CD14-positive monocyte (primary cell): ENCODE results near the gene PTPN7. TPM values are rescaled to one million over a fixed set of nuclear protein-coding genes. Genes with fewer than 3 reads are reported as not detected.

Source experiments
- DNase-seq, 3 donors: peaks; one replicate each; pipeline ENCODE4 v3.0.0-alpha.2; 2011 to 2022
- H2AFZ ChIP-seq: 2 replicates; pipeline ENCODE4 v1.6.0; 2012; ENCODE audit warnings: mild to moderate bottlenecking, low read depth, low read length, inconsistent platforms; ENCODE audit not compliant: insufficient read depth, poor library complexity, severe bottlenecking
- H3K27ac ChIP-seq, 2 donors: 1 replicate in 1 of 2; 2 replicates in 1 of 2; pipeline ENCODE4 v1.5.1; 2012 to 2013; ENCODE audit warnings: low read length in 2 of 2, control low read depth in 1 of 2, inconsistent platforms in 1 of 2, low read depth in 1 of 2, mild to moderate bottlenecking in 1 of 2
- H3K27me3 ChIP-seq, 2 donors: one replicate each; pipeline versions ENCODE4 v1.6.0 to v1.6.1; 2011 to 2013; ENCODE audit warnings: low read length in 2 of 2; ENCODE audit not compliant: control insufficient read depth in 2 of 2, insufficient read depth in 2 of 2
- H3K36me3 ChIP-seq, 2 donors: replicated peaks in 1 of 2; 1 replicate in 1 of 2; 2 replicates in 1 of 2; pipeline versions ENCODE4 v1.5.1 to v1.6.1; 2012 to 2013; ENCODE audit warnings: low read length in 2 of 2, control low read depth in 1 of 2, inconsistent platforms in 1 of 2, mild to moderate bottlenecking in 1 of 2; ENCODE audit not compliant: insufficient read depth in 2 of 2, control insufficient read depth in 1 of 2
- H3K4me1 ChIP-seq, 2 donors: 1 replicate in 1 of 2; 2 replicates in 1 of 2; pipeline versions ENCODE4 v1.5.1 to v1.6.1; 2012 to 2013; ENCODE audit warnings: low read length in 2 of 2, control low read depth in 1 of 2, inconsistent platforms in 1 of 2, mild to moderate bottlenecking in 1 of 2, moderate library complexity in 1 of 2; ENCODE audit not compliant: insufficient read depth in 2 of 2, control insufficient read depth in 1 of 2
- H3K4me2 ChIP-seq: replicated peaks from 2 replicates; pipeline ENCODE3; 2012; ENCODE audit warnings: low read length, moderate library complexity, mild to moderate bottlenecking; ENCODE audit not compliant: poor library complexity, severe bottlenecking; ENCODE audit errors: extremely low read depth
- H3K4me3 ChIP-seq, 3 experiments: fragments of 200-600 bp in 1 of 3; sonication (generic) in 1 of 3; replicated peaks in 1 of 3; 1 replicate in 2 of 3; 2 replicates in 1 of 3; pipeline ENCODE4 v1.5.1; 2011 to 2013; ENCODE audit warnings: low read length in 3 of 3, mild to moderate bottlenecking in 3 of 3, control low read depth in 2 of 3, low read depth in 2 of 3, inconsistent platforms in 1 of 3, moderate library complexity in 1 of 3
- H3K79me2 ChIP-seq: 2 replicates; pipeline ENCODE4 v1.6.0; 2012; ENCODE audit warnings: mild to moderate bottlenecking, control low read depth, inconsistent platforms, low read length, moderate library complexity; ENCODE audit not compliant: insufficient read depth
- H3K9ac ChIP-seq: 2 replicates; pipeline ENCODE4 v1.6.0; 2017; ENCODE audit warnings: low read length, mild to moderate bottlenecking; ENCODE audit not compliant: insufficient read depth, poor library complexity, severe bottlenecking
- H3K9me3 ChIP-seq, 2 donors: replicated peaks in 1 of 2; 1 replicate in 1 of 2; 2 replicates in 1 of 2; pipeline versions ENCODE4 v1.5.1 to v1.6.1; 2012 to 2013; ENCODE audit warnings: low read length in 2 of 2, control low read depth in 1 of 2; ENCODE audit not compliant: control insufficient read depth in 1 of 2, insufficient read depth in 1 of 2
- H4K20me1 ChIP-seq: 2 replicates; pipeline ENCODE4 v1.6.0; 2012; ENCODE audit warnings: mild to moderate bottlenecking, low read length, control low read depth, moderate library complexity; ENCODE audit not compliant: insufficient read depth
- H3K27ac Mint-ChIP-seq, 7 donors: one replicate each; pipeline ENCODE4 v1.8.0; 2020; ENCODE audit warnings: mild to moderate bottlenecking in 7 of 7, mixed read lengths in 7 of 7, moderate library complexity in 6 of 7, inconsistent platforms in 2 of 7
- H3K27me3 Mint-ChIP-seq, 3 donors: one replicate each; pipeline ENCODE4 v1.8.0; 2021 to 2022; ENCODE audit warnings: low read depth in 3 of 3, mild to moderate bottlenecking in 3 of 3, mixed read lengths in 3 of 3, moderate library complexity in 3 of 3, inconsistent platforms in 1 of 3
- H3K36me3 Mint-ChIP-seq, 2 donors: one replicate each; pipeline ENCODE4 v1.8.0; 2020; ENCODE audit warnings: mixed read lengths in 2 of 2, inconsistent platforms in 1 of 2, mild to moderate bottlenecking in 1 of 2
- H3K4me1 Mint-ChIP-seq: one replicate; pipeline ENCODE4 v1.8.0; 2020; ENCODE audit warnings: mild to moderate bottlenecking, mixed read lengths
- H3K4me3 Mint-ChIP-seq, 2 donors: one replicate each; pipeline ENCODE4 v1.8.0; 2020; ENCODE audit warnings: mild to moderate bottlenecking in 2 of 2, mixed read lengths in 2 of 2, moderate library complexity in 1 of 2
- H3K9me3 Mint-ChIP-seq, 7 donors: one replicate each; pipeline ENCODE4 v1.8.0; 2020 to 2022; ENCODE audit warnings: mixed read lengths in 7 of 7, mild to moderate bottlenecking in 6 of 7, moderate library complexity in 6 of 7, inconsistent platforms in 2 of 7
- CTCF ChIP-seq: fragments of 200-600 bp; IDR thresholded peaks from one replicate; pipeline ENCODE4 v1.8.0; 2022; ENCODE audit warnings: antibody characterized with exemption, mild to moderate bottlenecking
- WGBS: methylation state at CpG from one replicate; pipeline ENCODE4 v1.1.5; 2013; ENCODE audit warnings: missing lambda C conversion rate; ENCODE audit not compliant: insufficient coverage; 5-methylcytosine and 5-hydroxymethylcytosine counted together
- intact Hi-C, 2 donors: fragments of 100-400 bp; cut with micrococcal nuclease; formaldehyde crosslinking; loops; one replicate each; pipeline versions ENCODE4 v1.15.0 to v1.15.1; 2023
- polyA plus RNA-seq, 3 donors: library from polyadenylated mRNA; depleted of rRNA in 1 of 3; unstranded in 2 of 3; stranded (reverse) in 1 of 3; fragments of 300-500 nt in 2 of 3; fragments of >200 nt in 1 of 3; fragmentation: Illumina TruSeq in 2 of 3; gene quantifications; 1 replicate in 2 of 3; 2 replicates in 1 of 3; pipeline ENCODE4 v1.2.3, GENCODE V29; 2012 to 2021

The PTPN7 gene
- polyA plus RNA-seq, 3 donors: 4.0 to 18.8 (median 8.3) TPM

- H3K4me2 ChIP-seq: no peak overlapping the region
- TF ChIP-seq CTCF: no peak
- H3K36me3 ChIP-seq: peaks cover 20 to 39% of the 10 kb centered on the region in 2 donors
- no peaks in the 10 kb centered on the region for H3K27me3 ChIP-seq
- 100% methylated on average over 3 of the region's 8 CpGs for WGBS
- no peak overlapping the region for H3K9ac ChIP-seq
- peaks cover 60% of the 10 kb centered on the region for H3K4me1 Mint-ChIP-seq
- no peak overlapping the region for H3K27ac ChIP-seq
- H3K27ac Mint-ChIP-seq: peak overlapping the region in 1 of 7 donors; percentile 63
- H3K9me3 Mint-ChIP-seq: no peaks in the 10 kb centered on the region
- peaks cover 0 to 3% (median 0%) of the 10 kb centered on the region in 3 donors for H3K27me3 Mint-ChIP-seq
- peaks cover 37 to 52% of the 10 kb centered on the region in 2 donors for H3K4me1 ChIP-seq
- DNase-seq: no peak
- intact Hi-C loops: no loop called here
- no peak overlapping the region for H2AFZ ChIP-seq
- no peak overlapping the region for H3K4me3 Mint-ChIP-seq
- H3K4me3 ChIP-seq: no peak overlapping the region
- no peaks in the 10 kb centered on the region for H3K9me3 ChIP-seq
- H3K79me2 ChIP-seq: peaks cover 70% of the 10 kb centered on the region
- no peaks in the 10 kb centered on the region for H4K20me1 ChIP-seq
- peaks cover 21 to 50% of the 10 kb centered on the region in 2 donors for H3K36me3 Mint-ChIP-seq
Observed at GRCh38 chr1:202156590-202156989, 3.8 kb downstream of the PTPN7 start.

- DNase-seq: peak; percentile 64 to 79 (median 66)
- no peaks in the 10 kb centered on the region for H3K9me3 ChIP-seq
- H3K4me3 ChIP-seq: no peak overlapping the region
- Mint-ChIP-seq H3K4me3 (no peak overlapping the region), H3K4me1 (peaks cover 50% of the 10 kb centered on the region), H3K36me3 (peaks cover 30 to 60% of the 10 kb centered on the region in 2 donors), H3K27me3 (peaks cover 0 to 3% (median 0%) of the 10 kb centered on the region in 3 donors), H3K27ac (peak overlapping the region in 6 of 7 donors; percentile 5 to 84 (median 63)), H3K9me3 (no peaks in the 10 kb centered on the region)
- peak overlapping the region in 1 of 2 donors; percentile 15 for H3K27ac ChIP-seq
- no peak overlapping the region for H2AFZ ChIP-seq
- H3K4me1 ChIP-seq: peaks cover 27 to 41% of the 10 kb centered on the region in 2 donors
- H4K20me1 ChIP-seq: no peaks in the 10 kb centered on the region
- H3K36me3 ChIP-seq: peaks cover 25 to 48% of the 10 kb centered on the region in 2 donors
- H3K9ac ChIP-seq: no peak overlapping the region
- H3K4me2 ChIP-seq: no peak overlapping the region
- intact Hi-C loops: no loop called here
- no peaks in the 10 kb centered on the region for H3K27me3 ChIP-seq
- H3K79me2 ChIP-seq: peaks cover 60% of the 10 kb centered on the region
- TF ChIP-seq CTCF: no peak
- WGBS: 23% methylated on average over 5 of the region's 8 CpGs
Observed at GRCh38 chr1:202155478-202156021, 4.9 kb downstream of the PTPN7 start.
